Stimulated activated CD4-positive, alpha-beta T cell treated with anti-CD3 and anti-CD28 coated beads, Interleukin-12 subunit alpha, Interleukin-12 subunit beta, amount 100 ng/mL, for 4 hours (primary cell): ENCODE measurements around the gene FAM221B.

Experiments used
- DNase-seq: peaks from one replicate; pipeline ENCODE4 v3.0.0-alpha.2; 2020

FAM221B gene

GRCh38 chr9:35814841-35815543 lies 13.5 kb downstream of the FAM221B start, which contains the start of gene HINT2:
Gene HINT2 (minus strand): TSS chr9:35815042. CDS start chr9:35814979, 63 bp downstream.
- DNase-seq, result peak; percentile 96

DNA sequence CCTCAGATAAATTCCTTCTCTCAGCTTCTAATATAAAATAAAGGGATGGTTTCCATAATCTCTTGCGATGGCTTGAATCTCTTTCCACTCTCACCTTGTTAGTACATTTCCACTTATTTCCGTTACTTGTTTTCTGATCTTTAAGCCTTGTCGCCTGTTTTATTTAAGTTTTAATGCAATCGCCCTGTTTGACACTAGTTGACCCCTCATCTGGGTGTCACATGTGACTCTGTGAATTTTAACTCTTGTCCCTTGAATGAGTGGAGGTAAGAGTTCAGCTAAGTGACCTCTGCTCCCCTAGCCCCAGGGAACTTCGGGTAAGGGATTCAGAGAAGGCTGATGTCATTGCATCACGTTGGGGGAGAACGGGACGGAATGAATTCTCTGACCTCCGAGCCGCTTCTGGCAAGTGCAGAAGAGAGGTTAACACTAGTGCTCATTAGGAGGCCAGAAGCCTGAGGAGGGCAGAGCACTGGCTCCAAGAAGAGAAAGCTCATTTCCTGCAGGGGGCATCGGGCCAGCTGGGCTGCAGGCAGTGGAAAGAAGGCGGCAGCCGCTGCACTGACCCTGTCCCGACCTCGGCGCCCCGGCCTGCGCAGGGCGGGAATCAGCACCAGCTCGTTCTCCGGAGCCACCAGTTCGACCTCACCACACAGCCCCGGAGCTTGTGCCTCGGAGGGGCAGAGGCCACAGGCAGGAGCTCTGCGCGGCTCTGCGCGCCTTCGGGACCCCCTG lies 14.3 kb downstream of the FAM221B start:
- no peak for DNase-seq

- DNase-seq, result no peak
Observed at GRCh38 chr9:35813434-35814105, 15.0 kb downstream of the FAM221B start.

GRCh38 chr9:35812025-35812602 lies 16.4 kb downstream of the FAM221B start, which contains the start of gene SPAG8:
Gene SPAG8 (minus strand): TSS chr9:35812262. CDS start chr9:35812147, 115 bp downstream.
- peak; percentile 83 for DNase-seq

DNA sequence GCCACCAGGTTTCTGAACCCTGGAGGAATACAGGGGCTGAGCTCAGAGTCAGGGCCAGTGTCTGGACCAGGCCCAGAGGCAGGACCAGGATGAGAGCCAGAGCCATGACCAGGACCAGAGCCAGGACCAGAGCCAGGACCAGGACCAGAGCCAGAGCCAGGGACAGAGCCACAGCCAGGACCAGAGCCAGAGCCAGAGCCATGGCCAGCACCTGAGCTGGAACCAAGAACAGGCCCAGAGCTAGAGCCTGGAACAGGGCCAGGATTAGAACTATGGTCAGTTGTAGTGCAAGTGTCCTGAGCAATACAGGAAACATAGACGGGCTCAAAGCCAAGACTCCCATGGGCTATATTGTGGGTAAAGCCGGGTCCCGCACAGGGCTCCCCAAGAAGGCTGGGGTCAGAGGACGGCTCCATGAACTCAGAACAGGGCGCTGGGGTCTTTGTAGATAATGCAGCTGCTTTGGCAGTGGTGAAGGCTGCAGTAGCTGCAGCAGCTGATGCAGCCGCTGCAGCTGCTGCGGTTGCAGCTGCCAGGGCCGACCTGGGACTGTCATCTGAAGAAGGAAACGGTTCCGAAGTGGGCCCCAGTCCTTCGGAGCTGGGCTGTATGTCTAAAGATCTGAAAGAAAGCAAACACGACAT lies 17.0 kb downstream of the FAM221B start:
- DNase-seq, result no peak

- no peak for DNase-seq
Observed at GRCh38 chr9:35810122-35810521, 18.4 kb downstream of the FAM221B start.

DNA sequence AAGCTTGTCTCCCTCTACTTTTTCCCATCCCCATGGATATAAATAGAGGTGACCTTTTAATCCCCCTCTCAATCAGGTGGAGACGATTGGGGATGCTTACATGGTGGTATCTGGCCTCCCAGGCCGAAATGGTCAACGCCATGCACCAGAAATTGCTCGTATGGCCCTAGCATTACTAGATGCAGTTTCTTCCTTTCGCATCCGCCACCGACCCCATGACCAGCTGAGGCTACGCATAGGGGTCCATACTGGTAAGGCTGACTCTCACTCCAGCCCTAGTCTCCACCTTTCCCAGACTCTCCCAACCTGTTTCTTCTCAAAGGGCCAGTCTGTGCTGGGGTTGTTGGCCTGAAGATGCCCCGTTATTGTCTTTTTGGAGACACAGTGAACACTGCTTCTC lies 20.1 kb downstream of the FAM221B start:
- no peak for DNase-seq

GRCh38 chr9:35806101-35806500 lies 22.4 kb downstream of the FAM221B start:
- DNase-seq, result no peak

DNA sequence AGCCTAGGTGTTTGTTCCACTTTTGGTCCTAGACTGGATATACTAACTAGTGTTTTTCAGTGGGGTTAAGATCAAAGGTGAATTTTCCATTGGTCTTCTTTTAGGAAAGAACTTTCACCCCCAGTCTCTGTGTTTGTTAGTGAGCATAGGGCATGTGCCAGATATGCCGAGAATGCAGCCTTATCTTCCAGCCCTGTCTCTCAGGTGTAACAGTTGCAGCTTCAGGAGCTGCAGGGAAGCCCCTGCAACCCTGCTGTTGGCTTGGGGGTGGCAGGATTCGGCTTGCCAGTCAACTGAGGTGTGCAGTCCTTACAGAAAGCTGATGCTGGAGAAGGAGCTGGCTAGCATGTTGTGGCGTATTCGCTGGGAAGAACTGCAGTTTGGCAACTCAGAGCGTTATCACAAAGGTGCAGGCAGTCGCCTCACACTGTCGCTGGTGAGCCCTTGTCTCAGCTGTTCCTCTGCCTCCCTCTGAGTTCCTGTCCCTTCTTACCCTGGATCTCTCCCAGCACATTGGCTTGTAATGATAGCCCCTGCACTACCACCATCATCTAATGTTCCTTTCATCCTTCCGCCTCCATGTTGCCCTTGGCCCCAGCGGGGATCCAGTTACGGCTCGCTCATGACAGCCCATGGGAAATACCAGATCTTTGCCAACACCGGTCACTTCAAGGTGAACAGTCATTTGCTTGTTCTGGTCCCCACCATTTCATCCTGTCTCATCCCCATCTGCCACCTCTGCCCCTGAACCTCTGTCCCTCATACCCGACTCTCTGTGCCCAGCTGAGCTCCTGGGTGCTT lies 27.0 kb downstream of the FAM221B start:
- DNase-seq, result no peak

- DNase-seq, result no peak
Observed at GRCh38 chr9:35800530-35800929, 28.0 kb downstream of the FAM221B start.

GRCh38 chr9:35798658-35799374 lies 29.7 kb downstream of the FAM221B start:
- peak; percentile 32 for DNase-seq

- DNase-seq, result no peak
Observed at GRCh38 chr9:35797311-35798109, 31.0 kb downstream of the FAM221B start.

- DNase-seq, result no peak
Observed at GRCh38 chr9:35795695-35796094, 32.8 kb downstream of the FAM221B start.

GRCh38 chr9:35793461-35793860 lies 35.1 kb downstream of the FAM221B start:
- no peak for DNase-seq

DNA sequence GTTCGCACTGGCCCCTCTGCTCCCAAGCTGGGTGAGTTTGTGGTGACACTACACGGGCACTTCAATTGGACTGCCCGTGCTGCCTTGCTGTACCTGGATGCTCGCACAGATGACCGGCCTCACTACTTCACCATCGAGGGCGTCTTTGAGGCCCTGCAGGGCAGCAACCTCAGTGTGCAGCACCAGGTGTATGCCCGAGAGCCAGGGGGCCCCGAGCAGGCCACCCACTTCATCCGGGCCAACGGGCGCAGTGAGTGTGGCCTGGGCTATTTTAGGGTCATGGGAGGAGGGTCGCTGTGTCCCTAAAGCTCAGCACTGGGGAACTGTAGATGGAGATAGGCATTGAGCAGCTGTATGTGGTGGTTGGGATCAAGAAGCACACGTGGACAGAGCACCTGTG lies 35.7 kb downstream of the FAM221B start:
- no peak for DNase-seq

GRCh38 chr9:35792024-35792813 lies 36.3 kb downstream of the FAM221B start:
- DNase-seq, result no peak

- DNase-seq, result no peak
Observed at GRCh38 chr9:35791297-35791921, 37.1 kb downstream of the FAM221B start, which contains the start of gene NPR2. Gene NPR2 (plus strand): TSS chr9:35791591. CDS start chr9:35792409, 818 bp downstream.

- peak; percentile 37 for DNase-seq
Observed at GRCh38 chr9:35790385-35791296, 37.9 kb downstream of the FAM221B start.
